ENCODE measurements around the gene HIC1.

DNA sequence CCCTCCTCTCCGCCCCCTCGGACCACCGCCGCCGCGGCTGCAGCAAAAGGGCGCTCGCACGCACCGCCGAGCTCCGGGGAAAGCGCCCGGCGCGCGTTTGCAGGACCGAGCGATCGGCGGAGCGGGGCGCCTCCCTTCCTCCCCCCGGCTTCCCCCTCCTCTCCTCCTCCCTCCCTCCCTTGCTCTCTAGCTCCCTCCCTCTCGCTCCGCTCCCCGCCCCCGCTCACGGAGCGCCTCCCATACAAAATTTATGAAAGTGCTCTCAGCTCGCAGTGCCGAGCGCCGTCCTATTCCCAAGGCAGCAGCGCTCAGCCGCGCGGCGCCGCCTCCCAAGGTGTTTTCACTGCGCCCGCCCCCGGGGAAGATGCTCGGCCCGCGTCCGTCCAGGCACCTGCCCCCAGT is 29.7 kb upstream of the HIC1 start, which contains the start of gene RTN4RL1:
- TF ChIP-seq NRF1 (conservative IDR thresholded peaks at IDR 0.05 in 1 of 2, IDR thresholded peaks at IDR 0.05 in 1 of 2) (no peak), CBX8 (IDR thresholded peaks at IDR 0.05; ENCODE audit: borderline replicate concordance, extremely low read depth, low read depth, low read length, poor library complexity, severe bottlenecking) (no peak)

All from K562 (cell line).